Measurements from ENCODE around the gene COL2A1. TPM values are rescaled to one million over a fixed set of nuclear protein-coding genes. Genes with fewer than 3 reads are reported as not detected.

The COL2A1 gene
- total RNA-seq, 2 donors from 2014 or later: 12.4 to 21.0 TPM

GRCh38 chr12:48038085-48038484, 33.8 kb upstream of the COL2A1 start:
- no peak for TF ChIP-seq CTCF (conservative IDR thresholded peaks at IDR 0.05)
- WGBS, 2 experiments (ENCODE audit: insufficient coverage in 1 of 2, insufficient read length in 1 of 2): 81 to 83% methylated on average over 5 of the region's 5 CpGs
- Histone ChIP-seq H3K27ac (ENCODE audit: low read depth, low read length) (peak overlapping the region; percentile 95), H3K4me3 (ENCODE audit: low read length) (peak overlapping the region; percentile 4), H3K27me3 (ENCODE audit: control insufficient read depth, insufficient read depth, low read length, poor library complexity, severe bottlenecking) (peaks cover 11% of the 10 kb centered on the region), H3K9ac (ENCODE audit: extremely low read depth, low read length, poor library complexity, severe bottlenecking) (peak overlapping the region; percentile 66), H3K36me3 (ENCODE audit: control insufficient read depth, insufficient read depth, low read length) (peaks cover 3% of the 10 kb centered on the region), H3K4me1 (ENCODE audit: control insufficient read depth, insufficient read depth, low read length) (peaks cover 6% of the 10 kb centered on the region), H3K9me3 (ENCODE audit: control insufficient read depth, low read length) (no peaks in the 10 kb centered on the region)
- Mint-ChIP-seq H3K27me3 (ENCODE audit: insufficient read depth) (peaks cover 74% of the 10 kb centered on the region), H3K9me3 (no peaks in the 10 kb centered on the region), H3K4me1 (peaks cover 15% of the 10 kb centered on the region), H3K27ac (peak overlapping the region; percentile 89), H3K36me3 (ENCODE audit: low read depth) (no peaks in the 10 kb centered on the region), H3K4me3 (peak overlapping the region; percentile 32)
- DNase-seq: no peak

GRCh38 chr12:48037267-48037915, 33.1 kb upstream of the COL2A1 start:
- TF ChIP-seq CTCF (conservative IDR thresholded peaks at IDR 0.05): peak; percentile 24
- H3K27me3 ChIP-seq (ENCODE audit: control insufficient read depth, insufficient read depth, low read length, poor library complexity, severe bottlenecking): peaks cover 16% of the 10 kb centered on the region
- Mint-ChIP-seq H3K36me3 (ENCODE audit: low read depth) (no peaks in the 10 kb centered on the region), H3K27me3 (ENCODE audit: insufficient read depth) (peaks cover 79% of the 10 kb centered on the region), H3K9me3 (no peaks in the 10 kb centered on the region), H3K4me1 (peaks cover 15% of the 10 kb centered on the region), H3K27ac (peak overlapping the region; percentile 89), H3K4me3 (peak overlapping the region; percentile 32)
- peak; percentile 99 for DNase-seq
- H3K9ac ChIP-seq (ENCODE audit: extremely low read depth, low read length, poor library complexity, severe bottlenecking): peak overlapping the region; percentile 66
- peak overlapping the region; percentile 4 for H3K4me3 ChIP-seq (ENCODE audit: low read length)
- peak overlapping the region; percentile 95 for H3K27ac ChIP-seq (ENCODE audit: low read depth, low read length)
- H3K36me3 ChIP-seq (ENCODE audit: control insufficient read depth, insufficient read depth, low read length): peaks cover under 1% of the 10 kb centered on the region
- 12 to 24% methylated on average over 3 to 8 of the region's 9 CpGs for WGBS, 2 experiments (ENCODE audit: insufficient coverage in 1 of 2, insufficient read length in 1 of 2)
- peaks cover 6% of the 10 kb centered on the region for H3K4me1 ChIP-seq (ENCODE audit: control insufficient read depth, insufficient read depth, low read length)
- no peaks in the 10 kb centered on the region for H3K9me3 ChIP-seq (ENCODE audit: control insufficient read depth, low read length)

GRCh38 chr12:48036818-48037217, 32.5 kb upstream of the COL2A1 start:
- Histone ChIP-seq H3K4me1 (ENCODE audit: control insufficient read depth, insufficient read depth, low read length) (peaks cover 6% of the 10 kb centered on the region), H3K36me3 (ENCODE audit: control insufficient read depth, insufficient read depth, low read length) (no peaks in the 10 kb centered on the region), H3K9me3 (ENCODE audit: control insufficient read depth, low read length) (no peaks in the 10 kb centered on the region), H3K9ac (ENCODE audit: extremely low read depth, low read length, poor library complexity, severe bottlenecking) (no peak overlapping the region), H3K4me3 (ENCODE audit: low read length) (no peak overlapping the region), H3K27ac (ENCODE audit: low read depth, low read length) (peak overlapping the region; percentile 73), H3K27me3 (ENCODE audit: control insufficient read depth, insufficient read depth, low read length, poor library complexity, severe bottlenecking) (peaks cover 16% of the 10 kb centered on the region)
- Mint-ChIP-seq H3K27ac (peak overlapping the region; percentile 89), H3K9me3 (no peaks in the 10 kb centered on the region), H3K4me3 (peak overlapping the region; percentile 32), H3K4me1 (peaks cover 15% of the 10 kb centered on the region), H3K36me3 (ENCODE audit: low read depth) (no peaks in the 10 kb centered on the region), H3K27me3 (ENCODE audit: insufficient read depth) (peaks cover 83% of the 10 kb centered on the region)
- DNase-seq: no peak
- no peak for TF ChIP-seq CTCF (conservative IDR thresholded peaks at IDR 0.05)
- WGBS, 2 experiments (ENCODE audit: insufficient coverage in 1 of 2, insufficient read length in 1 of 2): 86 to 95% methylated on average over 1 to 4 of the region's 4 CpGs

Measured in endodermal cell (in vitro differentiated cells).